Cortex of kidney (tissue), 1 donor: ENCODE data around the gene PPP3CA.

Experiments used
- DNase-seq: peaks from one replicate; lab custom pipeline; 2025; lab: John Stamatoyannopoulos, UW

PPP3CA gene

DNA sequence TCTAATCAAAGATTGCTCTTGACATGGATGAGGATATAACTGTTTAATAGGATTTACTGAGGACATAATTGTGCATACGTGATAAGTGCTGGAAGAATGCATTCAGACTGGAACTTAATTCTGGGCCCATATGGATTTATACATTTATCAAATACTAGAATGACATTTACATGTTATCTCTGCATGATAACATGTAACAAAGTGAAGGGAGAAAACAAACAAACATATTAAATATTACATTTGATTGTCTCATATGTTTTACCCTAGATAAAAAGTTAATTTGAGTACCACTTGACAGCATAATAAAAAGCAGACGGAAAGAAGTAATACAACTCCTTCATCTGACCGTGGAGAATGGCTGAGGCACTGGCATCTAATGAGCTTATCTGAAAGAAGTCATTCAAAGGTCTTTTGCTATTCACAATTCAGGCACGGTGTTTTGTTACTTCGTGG lies 297.8 kb downstream of the PPP3CA start:
- no peak for DNase-seq

GRCh38 chr4:101044766-101045165 lies 302.6 kb downstream of the PPP3CA start:
- no peak for DNase-seq

- no peak for DNase-seq
Measured at GRCh38 chr4:101042847-101043246, 304.5 kb downstream of the PPP3CA start.

GRCh38 chr4:101040776-101041175 lies 306.6 kb downstream of the PPP3CA start:
- DNase-seq, result no peak

GRCh38 chr4:101039367-101039766 lies 308.0 kb downstream of the PPP3CA start:
- no peak for DNase-seq

DNA sequence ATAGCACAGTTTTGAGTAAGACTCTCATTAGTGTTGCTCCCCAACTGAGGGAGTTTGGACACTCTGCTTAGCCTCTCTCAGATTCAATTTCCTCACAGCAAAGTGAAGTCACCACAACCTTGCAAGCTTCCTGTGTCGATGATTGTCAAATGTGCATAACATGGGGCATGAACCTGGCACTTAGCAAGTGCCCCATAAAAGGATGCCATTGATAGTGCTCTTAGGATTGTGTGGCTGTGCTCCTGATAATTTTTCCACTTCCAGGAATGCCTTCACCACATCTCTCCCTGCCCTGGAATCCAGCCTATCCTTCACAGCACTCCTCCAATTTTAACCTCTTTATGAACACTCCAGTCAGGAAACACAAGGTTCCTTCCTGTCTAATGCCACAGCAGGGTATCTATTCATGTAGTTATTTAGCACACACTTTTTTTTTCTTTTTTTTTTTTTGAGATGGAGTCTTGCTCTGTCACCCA lies 309.4 kb downstream of the PPP3CA start:
- no peak for DNase-seq

DNA sequence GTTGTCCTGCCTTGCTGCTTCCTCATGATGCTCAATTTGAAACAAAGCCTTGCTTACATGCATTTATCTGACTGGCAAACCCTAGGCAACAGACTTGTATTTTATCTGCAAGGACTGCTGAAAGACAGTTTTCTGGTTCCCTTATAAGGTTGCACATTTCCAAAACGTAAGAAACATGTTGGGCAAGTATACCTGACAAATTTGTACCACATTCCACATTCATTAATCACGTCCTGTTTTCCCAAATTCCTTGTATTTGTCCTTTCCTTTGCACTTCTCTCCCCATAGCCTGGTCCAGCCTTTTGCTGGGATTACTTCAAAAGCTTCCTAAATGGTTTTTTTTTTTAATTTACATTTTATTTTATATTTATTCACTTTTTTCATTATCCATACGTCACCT lies 310.1 kb downstream of the PPP3CA start:
- DNase-seq, result no peak

GRCh38 chr4:101035487-101035886 lies 311.8 kb downstream of the PPP3CA start:
- no peak for DNase-seq

DNA sequence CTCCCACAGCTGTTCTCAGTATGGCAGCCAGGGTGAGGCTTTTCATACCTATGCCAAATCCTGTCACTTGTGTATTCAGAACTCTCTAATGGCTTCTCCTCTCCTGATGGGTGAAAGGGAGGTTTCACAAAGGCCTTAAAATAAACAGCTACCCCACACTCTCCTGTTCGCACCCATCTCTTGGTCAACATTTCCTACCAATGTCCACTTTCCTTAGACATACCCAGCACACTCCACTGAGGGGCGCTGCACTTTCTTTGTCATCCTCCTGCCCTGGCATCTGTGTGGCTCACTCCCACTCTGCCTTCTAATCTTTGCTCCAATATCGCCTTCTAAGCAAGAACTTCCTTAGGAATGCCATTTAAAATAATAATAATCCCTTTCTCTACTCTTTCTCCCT lies 313.3 kb downstream of the PPP3CA start:
- no peak for DNase-seq

DNA sequence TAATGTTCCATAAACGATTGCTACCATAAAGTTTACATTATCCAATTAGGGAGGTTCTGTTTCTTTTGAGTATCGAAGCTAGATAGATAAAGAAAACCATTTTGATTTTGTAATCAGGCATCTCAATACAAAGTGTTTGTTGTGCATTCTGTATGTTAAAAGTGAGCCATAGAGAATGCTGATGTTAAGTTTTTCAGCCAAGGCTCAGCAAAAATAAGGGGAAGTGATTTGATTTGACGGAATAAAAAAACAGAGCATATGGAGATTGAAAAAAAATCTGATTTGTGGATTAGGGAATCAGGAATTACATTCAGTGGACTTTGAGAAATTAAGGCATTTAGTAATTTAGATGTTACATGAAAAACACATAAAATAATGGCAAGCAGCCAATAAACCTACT lies 314.8 kb downstream of the PPP3CA start:
- DNase-seq, result no peak

DNA sequence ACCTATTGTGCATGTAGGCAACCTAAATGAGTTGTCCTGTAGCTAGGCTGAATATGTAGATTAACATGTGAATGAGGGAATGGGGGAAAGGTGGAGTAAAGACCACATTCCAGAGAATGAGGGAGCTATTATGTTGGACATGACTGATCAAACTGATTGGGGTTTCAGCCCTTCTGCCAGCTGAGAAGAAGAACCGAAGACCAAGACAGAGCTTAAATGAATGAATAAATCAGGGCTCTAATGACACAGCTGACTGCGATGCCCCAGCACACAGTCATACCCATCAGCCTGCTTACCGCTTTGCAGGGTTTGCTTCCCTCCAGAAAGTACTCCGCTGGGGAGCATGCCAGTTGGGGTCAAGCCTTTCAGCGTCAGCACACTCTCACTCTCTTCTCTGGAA lies 315.4 kb downstream of the PPP3CA start:
- DNase-seq, result no peak

GRCh38 chr4:101028886-101029285 lies 318.4 kb downstream of the PPP3CA start:
- no peak for DNase-seq

- no peak for DNase-seq
Measured at GRCh38 chr4:101027721-101028120, 319.6 kb downstream of the PPP3CA start.

DNA sequence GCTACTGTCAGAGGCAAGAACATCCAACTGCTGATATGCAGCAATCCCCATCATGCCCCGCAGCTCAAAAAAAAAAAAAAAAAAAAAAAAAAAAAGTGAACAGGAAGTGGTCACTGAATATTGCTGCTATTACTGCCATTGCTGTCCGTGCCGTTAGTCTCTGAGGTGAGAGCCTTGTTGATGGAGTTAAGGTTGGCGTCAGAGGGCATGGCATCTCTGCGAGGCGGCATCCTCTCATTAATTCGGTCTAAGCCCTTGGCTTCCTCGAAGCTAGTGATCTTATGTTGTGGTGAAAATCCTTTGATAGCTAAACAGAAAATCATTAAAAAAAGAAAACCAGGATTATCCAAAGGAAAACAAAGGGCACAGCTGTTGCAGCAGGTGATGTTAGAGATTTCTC lies 321.6 kb downstream of the PPP3CA start:
- DNase-seq, result no peak

DNA sequence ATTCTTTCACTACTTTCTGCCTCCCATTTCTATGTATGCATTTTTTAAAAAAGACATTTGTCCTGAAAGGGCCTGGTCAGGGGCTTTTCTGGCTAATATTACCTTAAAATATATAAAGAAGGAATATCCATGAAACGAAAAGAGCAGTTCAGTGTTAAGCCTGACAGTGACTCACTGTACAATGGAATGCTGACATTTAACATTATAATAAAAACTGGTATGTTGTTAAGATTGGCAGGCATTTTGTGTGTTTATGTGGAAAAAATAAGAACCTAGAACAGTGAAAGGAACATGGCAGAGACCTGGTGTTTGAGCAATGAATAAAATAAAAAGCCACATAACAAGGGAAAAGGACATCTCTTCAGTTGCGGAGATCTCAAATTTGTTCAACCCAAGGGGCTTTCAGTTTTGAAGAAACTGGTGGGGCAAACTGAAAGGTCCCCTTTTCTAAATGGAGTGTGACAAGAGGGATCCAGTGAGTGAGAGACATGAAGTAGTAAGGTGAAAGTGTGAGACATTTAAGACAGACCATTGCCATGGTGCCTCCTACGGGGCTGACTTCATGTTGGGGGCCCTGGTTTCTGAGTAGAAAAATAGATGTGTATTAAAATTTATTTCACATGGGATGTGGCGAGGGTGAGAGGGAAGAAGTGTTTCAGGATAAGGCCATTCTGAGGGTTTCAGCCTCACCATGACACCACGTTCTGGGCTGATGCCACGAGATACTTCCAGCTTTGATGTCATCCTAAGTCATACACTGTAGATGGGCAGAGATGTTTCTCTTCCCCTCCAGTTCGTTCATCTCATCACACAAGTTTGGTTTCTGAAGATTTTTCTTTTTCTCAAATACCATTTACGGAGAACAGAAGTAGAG lies 324.9 kb downstream of the PPP3CA start:
- no peak for DNase-seq

GRCh38 chr4:101020956-101021355 lies 326.4 kb downstream of the PPP3CA start:
- no peak for DNase-seq

DNA sequence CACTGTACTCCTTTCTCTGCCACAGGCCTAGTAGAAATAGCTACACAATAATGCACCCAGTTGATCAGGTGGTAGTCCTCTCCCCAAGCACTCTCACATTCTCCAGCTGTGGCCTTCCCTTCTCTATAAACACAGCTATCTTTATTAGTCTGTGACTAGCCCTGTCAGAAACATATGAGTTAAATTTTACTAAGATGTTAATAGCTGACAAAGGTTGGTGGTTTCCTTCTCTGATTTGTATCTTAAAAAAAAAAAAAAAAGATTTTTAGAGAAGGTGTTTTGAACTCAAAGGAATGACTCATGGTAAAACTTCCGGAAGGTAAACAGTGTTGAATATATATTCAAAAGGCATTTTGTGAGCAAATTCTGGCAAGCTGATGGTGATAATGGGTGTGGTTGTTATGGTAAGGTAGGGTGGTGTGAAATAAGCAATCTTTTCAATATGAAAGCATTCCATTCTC lies 327.4 kb downstream of the PPP3CA start:
- DNase-seq, result no peak

DNA sequence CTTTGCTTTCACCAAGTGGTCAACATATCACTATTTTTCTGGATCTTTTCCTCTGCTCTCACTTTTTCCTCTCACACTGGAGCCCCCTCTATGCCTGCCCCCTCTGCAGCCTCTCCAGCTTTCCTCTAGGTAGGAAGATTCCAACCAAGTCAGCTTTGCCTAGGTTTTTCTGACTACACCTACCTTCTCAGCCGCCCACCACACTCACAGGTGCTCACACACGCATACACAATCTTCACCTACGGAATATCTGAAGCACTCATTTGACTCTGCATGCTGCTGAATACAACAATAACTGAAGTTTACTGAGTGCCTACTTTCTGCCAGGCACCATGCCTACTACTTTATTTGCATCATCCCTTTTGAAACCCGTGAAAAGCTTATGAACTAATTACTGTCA lies 328.0 kb downstream of the PPP3CA start:
- DNase-seq, result no peak

DNA sequence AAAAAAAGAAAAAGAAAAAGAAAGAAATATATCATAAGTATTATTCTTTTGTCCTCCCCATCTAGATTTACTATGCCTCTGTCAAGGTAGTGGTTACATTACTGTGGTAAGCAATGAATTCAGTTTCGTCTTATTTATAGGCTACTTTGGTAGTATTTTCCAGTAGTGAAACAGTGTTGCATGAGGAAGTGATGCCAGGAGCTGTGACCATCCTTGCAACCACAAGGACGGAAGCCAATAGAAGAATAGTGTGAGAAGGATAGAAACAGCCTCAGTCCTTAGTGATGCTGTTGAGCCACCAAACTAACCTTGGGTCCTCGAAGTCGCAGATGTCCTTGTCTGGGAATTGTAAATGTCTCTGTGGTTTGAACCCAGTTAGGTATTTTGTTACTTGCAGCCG lies 328.5 kb downstream of the PPP3CA start:
- DNase-seq, result no peak

DNA sequence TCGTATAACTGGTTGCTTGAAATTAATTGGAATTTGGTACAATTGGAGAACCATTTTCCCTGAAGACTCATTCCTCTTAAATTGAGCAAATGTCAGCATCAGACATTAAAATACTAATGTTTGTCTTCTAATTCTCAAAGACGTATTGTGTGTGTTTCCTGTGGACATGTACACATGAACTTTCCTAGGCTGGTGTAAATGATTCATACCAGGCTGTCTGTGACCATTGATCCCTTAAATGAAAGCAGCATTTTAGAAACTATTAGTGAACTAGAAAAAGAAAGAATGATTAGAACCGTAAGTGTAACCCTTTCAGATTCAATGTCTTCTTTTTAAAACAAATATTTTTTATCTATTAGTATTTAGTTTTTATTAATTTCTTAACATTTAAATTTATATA lies 332.9 kb downstream of the PPP3CA start:
- DNase-seq, result no peak

GRCh38 chr4:101010987-101011386 lies 336.3 kb downstream of the PPP3CA start:
- DNase-seq, result no peak

DNA sequence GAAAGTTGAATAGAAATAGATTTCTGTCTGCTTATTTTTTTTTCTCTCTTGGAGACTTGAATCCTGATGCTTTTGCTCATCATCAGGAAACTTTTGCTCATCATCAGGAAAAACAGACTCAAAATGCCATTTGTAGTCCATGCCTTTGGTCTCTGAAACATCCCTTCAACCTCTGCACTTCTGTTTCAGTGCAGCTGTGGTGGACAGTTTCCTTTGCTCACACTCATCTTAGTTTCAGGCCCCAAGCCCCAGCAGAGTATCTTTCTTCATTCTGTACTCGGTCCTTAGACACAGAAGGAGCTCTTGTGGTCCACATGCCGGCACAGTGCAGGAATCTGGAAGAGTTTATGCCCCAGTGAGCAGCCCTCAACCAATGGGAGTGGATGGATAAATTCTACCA lies 337.9 kb downstream of the PPP3CA start:
- DNase-seq, result no peak

DNA sequence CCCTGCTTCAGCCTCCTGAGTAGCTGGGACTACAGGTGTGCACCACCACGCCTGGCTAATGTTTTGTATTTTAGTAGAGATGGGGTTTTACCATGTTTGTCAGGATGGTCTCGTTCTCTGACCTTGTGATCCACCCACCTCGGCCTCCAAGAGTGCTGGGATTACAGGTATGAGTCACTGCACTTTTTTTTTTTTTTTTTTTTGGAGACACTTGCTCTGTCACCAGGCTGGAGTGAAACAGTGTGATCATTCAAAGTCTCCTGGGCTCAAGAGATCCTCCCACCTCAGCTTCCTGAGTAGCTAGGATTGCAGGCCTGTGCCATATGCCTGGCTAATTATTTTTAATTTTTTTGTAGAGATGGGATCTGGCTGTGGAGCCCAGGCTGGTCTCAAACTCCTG lies 338.8 kb downstream of the PPP3CA start:
- DNase-seq, result no peak

DNA sequence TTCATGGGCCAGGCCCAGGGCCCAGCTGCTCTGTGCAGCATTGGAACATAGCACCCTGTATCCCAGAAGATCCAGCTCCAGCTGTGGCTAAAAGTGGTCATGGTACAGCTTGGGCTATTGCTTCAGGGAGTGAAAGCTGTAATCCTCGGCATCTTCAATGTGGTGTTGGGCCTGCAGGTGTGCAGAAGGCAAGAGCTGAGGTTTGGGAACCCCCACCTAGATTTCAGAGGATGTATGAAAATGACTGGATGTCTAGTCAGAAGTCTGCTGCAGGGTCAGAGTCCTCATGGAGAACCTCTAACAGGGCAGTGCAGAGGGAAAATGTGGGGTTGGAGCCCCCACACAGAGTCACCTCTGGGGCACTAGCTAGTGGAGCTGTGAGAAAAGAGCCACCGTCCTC lies 341.7 kb downstream of the PPP3CA start:
- no peak for DNase-seq
